Transverse colon (tissue), 3 donors: ENCODE data around the gene PDXP.

Experiments
- CTCF ChIP-seq, 5 experiments: fragments of 200-600 bp in 3 of 5; fragments of 450-650 bp in 2 of 5; sonication (generic) in 3 of 5; IDR thresholded peaks; 1 replicate in 2 of 5; 2 replicates in 3 of 5; pipeline ENCODE4 v1.5.1; 2016 to 2017; ENCODE audit warnings: antibody characterized with exemption in 5 of 5, inconsistent platforms in 3 of 5, mild to moderate bottlenecking in 2 of 5, moderate library complexity in 1 of 5
- POLR2A ChIP-seq: fragments of 450-650 bp; IDR thresholded peaks from one replicate; pipeline ENCODE4 v1.6.1; 2016; ENCODE audit warnings: antibody characterized with exemption, mild to moderate bottlenecking, moderate library complexity

GRCh38 chr22:37663521-37664140 lies 5.1 kb downstream of the PDXP start:
- TF ChIP-seq CTCF (IDR thresholded peaks at IDR 0.05) (no peak), POLR2A (no peak)
